Heart left ventricle (tissue), 16 donors: ENCODE results near the gene MYLK3. TPM values are rescaled to one million over a fixed set of nuclear protein-coding genes. Genes with fewer than 3 reads are reported as not detected.

Experiments
- ATAC-seq, 4 donors: fragments of 200-7000 bp; cut with Tn5 transposase; one replicate each; pipeline ENCODE4 v1.9.1; 2020 to 2022; ENCODE audit warnings: moderate library complexity in 4 of 4, mild to moderate bottlenecking in 3 of 4, moderate number of reproducible peaks in 1 of 4
- DNase-seq, 5 donors: peaks; one replicate each; pipeline ENCODE4 v3.0.0-alpha.2; 2020
- H3K27ac ChIP-seq, 12 donors: fragments of 200-600 bp; sonication (generic) in 4 of 12; one replicate each; pipeline versions ENCODE4 v1.5.0 to v1.8.0; 2016 to 2022; ENCODE audit warnings: mild to moderate bottlenecking in 2 of 12
- H3K27me3 ChIP-seq, 9 donors: fragments of 200-600 bp; sonication (generic) in 2 of 9; one replicate each; pipeline versions ENCODE4 v1.5.1 to v1.8.0; 2016 to 2022; ENCODE audit warnings: mild to moderate bottlenecking in 3 of 9
- H3K36me3 ChIP-seq, 9 donors: fragments of 200-600 bp; sonication (generic) in 2 of 9; one replicate each; pipeline versions ENCODE4 v1.5.0 to v1.8.0; 2018 to 2022; ENCODE audit warnings: mild to moderate bottlenecking in 2 of 9
- H3K4me1 ChIP-seq, 12 donors: fragments of 200-600 bp; sonication (generic) in 4 of 12; one replicate each; pipeline versions ENCODE4 v1.5.0 to v1.8.0; 2016 to 2022; ENCODE audit warnings: mild to moderate bottlenecking in 3 of 12
- H3K4me3 ChIP-seq, 12 donors: fragments of 200-600 bp; sonication (generic) in 4 of 12; one replicate each; pipeline versions ENCODE4 v1.5.0 to v1.8.0; 2017 to 2022; ENCODE audit warnings: mild to moderate bottlenecking in 9 of 12, moderate library complexity in 4 of 12
- H3K9me3 ChIP-seq, 12 donors: fragments of 200-600 bp; sonication (generic) in 4 of 12; one replicate each; pipeline versions ENCODE4 v1.5.0 to v1.8.0; 2016 to 2022; ENCODE audit warnings: mild to moderate bottlenecking in 1 of 12
- POLR2A ChIP-seq, 2 donors: fragments of 450-650 bp; IDR thresholded peaks; one replicate each; pipeline ENCODE4 v1.6.1; 2017; ENCODE audit warnings: antibody characterized with exemption in 2 of 2, mild to moderate bottlenecking in 2 of 2, moderate library complexity in 2 of 2
- WGBS, 4 donors: extraction: QIAGEN DNeasy Blood & Tissue Kit in 2 of 4; methylation state at CpG; one replicate each; pipeline versions ENCODE4 v1.1.5 to v1.1.7; 2013 to 2018; 5-methylcytosine and 5-hydroxymethylcytosine counted together
- intact Hi-C, 10 donors: fragments of 100-400 bp; cut with DNase I; formaldehyde crosslinking; loops; one replicate each; pipeline versions ENCODE4 v1.11.1 to v1.14.2; 2022
- polyA plus RNA-seq, 2 donors: library from polyadenylated mRNA; stranded (reverse); fragments of 200-250 nt; gene quantifications; one replicate each; pipeline ENCODE4 v1.2.3, GENCODE V29; 2013
- total RNA-seq, 9 donors: library from RNA; depleted of rRNA in 2 of 9; stranded (reverse); fragments of >200 nt in 2 of 9; fragmentation: NEBNext Ultra II Directional in 3 of 9; extraction: Animal tissue kit (Norgen Biotek cat#: 25700) in 3 of 9; gene quantifications; one replicate each; pipeline versions ENCODE4 v1.1.0 to v1.2.4, GENCODE V29; 2016 to 2023
- TF ChIP-seq, protein P1 (sequence below), 12 donors: fragments of 200-600 bp; sonication (generic) in 4 of 12; IDR thresholded peaks; one replicate each; pipeline versions ENCODE4 v1.5.0 to v1.8.0; 2018 to 2022; ENCODE audit warnings: antibody characterized with exemption in 12 of 12, mild to moderate bottlenecking in 5 of 12
- donor health status: ischemic (EF 13 %, LVEDD 7.1; RV severe dilation, severe dysfunction).
- donor health status: healthy with polysubstance abuse.
- donor health status: DM: no; HTN: yes; CAD: no.
- donor health status: DM: no; HTN: no; CAD: no.
- donor health status: ischemic (EF 25% LVEDD 6.9; RV normal size, moderate dysfunction).
- donor health status: ischemic (EF 25% LVEDD 5.7; RV mildly dilated, moderate dysfunction).
- donor health status: healthy.
- donor health status: DM: yes; HTN: yes; CAD: no.
- donor health status: ischemic (EF 35%, LVEDD 5.7; RV mildly dilated, moderate dysfunction).
- donor health status: nonischemic (EF 11% LVEDD 7.7; RV severe dilation, severe dysfunction).
- donor health status: DM: yes; HTN: yes; CAD: no.
- donor health status: PGD.
- donor health status: ischemic (EF 29% LVEDD 5.4; RV normal size, mild dysfunction).
- donor health status: nonischemic (EF 23%, LVEDD 6.1; RV moderate dilation, normal function).

MYLK3 gene
- total and polyA plus RNA-seq, 11 donors = 76.4 to 374 (median 231) TPM

- peak overlapping the region in 11 of 12 donors; percentile 73 to 97 (median 87) for H3K4me3 ChIP-seq
- H3K36me3 ChIP-seq = no peaks in the 10 kb centered on the region
- TF ChIP-seq, protein P1, sequence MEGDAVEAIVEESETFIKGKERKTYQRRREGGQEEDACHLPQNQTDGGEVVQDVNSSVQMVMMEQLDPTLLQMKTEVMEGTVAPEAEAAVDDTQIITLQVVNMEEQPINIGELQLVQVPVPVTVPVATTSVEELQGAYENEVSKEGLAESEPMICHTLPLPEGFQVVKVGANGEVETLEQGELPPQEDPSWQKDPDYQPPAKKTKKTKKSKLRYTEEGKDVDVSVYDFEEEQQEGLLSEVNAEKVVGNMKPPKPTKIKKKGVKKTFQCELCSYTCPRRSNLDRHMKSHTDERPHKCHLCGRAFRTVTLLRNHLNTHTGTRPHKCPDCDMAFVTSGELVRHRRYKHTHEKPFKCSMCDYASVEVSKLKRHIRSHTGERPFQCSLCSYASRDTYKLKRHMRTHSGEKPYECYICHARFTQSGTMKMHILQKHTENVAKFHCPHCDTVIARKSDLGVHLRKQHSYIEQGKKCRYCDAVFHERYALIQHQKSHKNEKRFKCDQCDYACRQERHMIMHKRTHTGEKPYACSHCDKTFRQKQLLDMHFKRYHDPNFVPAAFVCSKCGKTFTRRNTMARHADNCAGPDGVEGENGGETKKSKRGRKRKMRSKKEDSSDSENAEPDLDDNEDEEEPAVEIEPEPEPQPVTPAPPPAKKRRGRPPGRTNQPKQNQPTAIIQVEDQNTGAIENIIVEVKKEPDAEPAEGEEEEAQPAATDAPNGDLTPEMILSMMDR (IDR thresholded peaks at IDR 0.05) = no peak
- no peak for TF ChIP-seq POLR2A (IDR thresholded peaks at IDR 0.05)
- intact Hi-C loops = loop anchor here in 4 of 10 donors (10.0 kb wide), 3 partner anchors 54 to 114 kb away; partner anchors contain the start of gene MYLK3 (in 2 of the 4)
- ATAC-seq = no peak
- no peaks in the 10 kb centered on the region for H3K9me3 ChIP-seq
- DNase-seq = no peak
- H3K27me3 ChIP-seq = no peaks in the 10 kb centered on the region
- WGBS, 4 donors = 12 to 15% (median 15%) methylated on average over 21 of the region's 21 CpGs
- peaks cover 0 to 50% (median 29%) of the 10 kb centered on the region in 12 donors for H3K4me1 ChIP-seq
- peak overlapping the region in 10 of 12 donors; percentile 0 to 97 (median 92) for H3K27ac ChIP-seq
Measured at GRCh38 chr16:46690281-46691178, 57.6 kb downstream of the MYLK3 start.

DNA sequence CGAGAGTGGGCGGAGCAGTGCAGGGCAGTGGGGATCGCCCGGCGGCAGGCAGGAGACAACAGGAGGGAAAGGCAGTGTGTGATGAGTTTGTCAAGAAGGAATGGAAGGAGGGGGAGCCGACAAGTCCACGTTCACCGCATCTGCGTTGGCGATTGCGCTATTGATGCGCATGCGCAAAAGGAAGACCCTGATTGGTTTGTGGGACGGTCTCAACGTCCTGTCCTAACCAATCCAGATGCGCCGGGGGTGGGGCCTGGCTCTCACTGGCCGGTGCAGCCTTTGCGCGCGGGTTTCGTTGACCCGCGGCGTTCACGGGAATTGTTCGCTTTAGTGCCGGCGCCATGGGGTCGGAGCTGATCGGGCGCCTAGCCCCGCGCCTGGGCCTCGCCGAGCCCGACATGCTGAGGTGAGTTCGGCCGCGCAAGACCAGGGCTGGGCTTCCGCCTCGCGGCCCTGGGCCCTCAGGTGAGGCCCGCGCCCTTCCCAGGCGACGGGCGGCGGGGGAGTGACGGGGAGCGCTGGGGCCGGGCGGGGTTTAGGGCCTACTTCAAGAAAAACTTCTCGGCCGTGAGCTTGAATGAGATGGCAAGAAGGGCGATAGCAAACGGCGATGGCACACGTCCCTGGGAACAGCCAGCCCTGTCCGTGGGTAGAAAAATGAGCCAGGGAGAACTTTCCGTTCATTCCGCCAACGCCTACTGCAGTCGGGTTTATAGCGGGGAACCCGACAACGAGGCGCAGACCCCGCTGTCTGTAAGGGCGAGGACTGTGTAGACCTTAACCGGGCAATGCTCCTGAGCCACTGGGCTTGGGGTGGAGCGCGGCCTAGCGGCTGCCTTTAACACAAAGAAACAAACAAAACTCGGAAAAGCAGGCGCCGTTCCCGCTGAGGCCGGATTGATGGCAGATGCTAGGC, 58.5 kb downstream of the MYLK3 start, which contains the start of gene ORC6:
Gene ORC6, plus strand, starts transcription at position 295 of the 916 bp plus-strand sequence. Its CDS starts 47 bp downstream, at position 342.
- H3K4me1 ChIP-seq = peaks cover 0 to 53% (median 30%) of the 10 kb centered on the region in 12 donors
- TF ChIP-seq POLR2A (IDR thresholded peaks at IDR 0.05) = no peak
- TF ChIP-seq, protein P1 (IDR thresholded peaks at IDR 0.05) = peak in 6 of 12 donors; percentile 28 to 43 (median 30)
- intact Hi-C loops = loop anchor here in 8 of 10 donors (5.0 to 10.0 kb wide), 8 partner anchors 55 to 205 kb away; partner anchors contain the start of genes MYLK3 (in 2 of the 8) and C16orf87 (in 1 of the 8)

GRCh38 chr16:46688654-46689364, 59.3 kb downstream of the MYLK3 start, which contains the start of gene VPS35:
VPS35 (minus strand) TSS chr16:46689178; CDS start chr16:46689133, 45 bp downstream.
- 0 to 1% (median 0%) methylated on average over 16 to 54 of the region's 54 CpGs for WGBS, 4 donors
- no peaks in the 10 kb centered on the region for H3K36me3 ChIP-seq
- peak; percentile 99 to 100 (median 100) for DNase-seq
- peaks cover 0 to 62% (median 30%) of the 10 kb centered on the region in 12 donors for H3K4me1 ChIP-seq
- peak within 1 kb of the TSS; percentile 70 to 98 (median 92) for H3K27ac ChIP-seq
- peak; percentile 96 to 98 (median 98) for ATAC-seq
- TF ChIP-seq POLR2A (IDR thresholded peaks at IDR 0.05) = peak in 1 of 2 donors; percentile 83
- TF ChIP-seq, protein P1 (IDR thresholded peaks at IDR 0.05) = peak in 3 of 12 donors; percentile 8 to 31 (median 9)
- H3K9me3 ChIP-seq = no peaks in the 10 kb centered on the region
- intact Hi-C loops = loop anchor here in 6 of 10 donors (5.0 to 10.0 kb wide), 5 partner anchors 98 to 206 kb away; partner anchors contain the start of gene C16orf87 (in 1 of the 6)
- no peaks in the 10 kb centered on the region for H3K27me3 ChIP-seq
- H3K4me3 ChIP-seq = peak within 1 kb of the TSS; percentile 52 to 97 (median 87)

More for the DNA sequence above, 58.5 kb downstream of the MYLK3 start, which contains the start of gene ORC6:
- Histone ChIP-seq H3K27me3 (no peaks in the 10 kb centered on the region), H3K4me3 (peak within 1 kb of the TSS; percentile 52 to 97 (median 87)), H3K27ac (peak within 1 kb of the TSS; percentile 70 to 98 (median 92)), H3K9me3 (no peaks in the 10 kb centered on the region), H3K36me3 (no peaks in the 10 kb centered on the region)
- DNase-seq (peak; percentile 97 to 99 (median 98)), ATAC-seq (peak; percentile 90 to 93 (median 92))
- WGBS, 4 donors = 0 to 1% (median 1%) methylated on average over 56 to 79 of the region's 79 CpGs
